HG03103 (cell line): ENCODE data around the gene DHRSX.
"Not testable (repeated sequence)": the region's sequence is repeated elsewhere in the genome, so short reads cannot be mapped to it uniquely, and the experiment has no call there.

Source experiments
- ATAC-seq: cut with Tn5 transposase; IDR thresholded peaks from one replicate; pipeline ENCODE4 v1.9.1; 2021; ENCODE audit warnings: low read depth; ENCODE audit not compliant: unreplicated experiment

DHRSX gene

GRCh38 chrX:2477313-2477712, 23.5 kb downstream of the DHRSX start:
- ATAC-seq = not testable (repeated sequence)

DNA sequence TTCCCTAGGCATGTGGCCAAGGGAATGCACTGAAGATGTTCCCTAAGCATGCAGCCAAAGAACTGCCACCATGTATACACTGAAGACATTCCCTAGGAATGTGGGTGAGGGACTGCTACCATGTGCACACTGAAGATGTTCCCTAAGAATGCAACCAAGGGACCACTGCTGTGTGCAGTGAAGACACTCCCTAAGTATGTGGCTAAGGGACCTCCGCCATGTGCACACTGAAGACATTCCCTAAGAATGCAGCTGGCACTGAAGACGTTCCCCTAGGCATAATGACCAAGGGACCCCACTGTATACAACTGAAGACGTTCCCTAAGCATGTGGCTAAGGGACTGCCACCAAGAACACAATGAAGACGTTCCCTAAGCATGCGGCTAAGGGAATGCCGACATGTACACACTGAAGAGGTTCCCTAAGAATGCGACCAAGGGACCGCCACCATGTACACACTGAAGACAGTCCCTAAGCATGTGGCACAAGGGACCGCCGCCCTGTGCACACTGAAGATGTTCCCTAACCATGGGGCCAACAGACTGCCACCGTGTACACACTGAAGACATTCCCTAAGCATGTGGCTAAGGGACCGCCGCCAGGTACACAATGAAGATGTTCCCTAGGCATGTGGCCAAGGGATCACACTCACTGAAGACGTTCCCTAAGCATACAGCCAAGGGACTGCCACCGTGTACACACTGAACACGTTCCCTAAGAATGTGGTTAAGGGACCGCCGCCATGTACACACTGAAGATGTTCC, 25.6 kb downstream of the DHRSX start:
- no peak for ATAC-seq

GRCh38 chrX:2474280-2474962, 26.4 kb downstream of the DHRSX start:
- no peak for ATAC-seq

GRCh38 chrX:2473064-2473463, 27.7 kb downstream of the DHRSX start:
- not testable (repeated sequence) for ATAC-seq

- no peak for ATAC-seq
Measured at GRCh38 chrX:2471641-2472040, 29.1 kb downstream of the DHRSX start.

GRCh38 chrX:2471126-2471525, 29.6 kb downstream of the DHRSX start:
- ATAC-seq = not testable (repeated sequence)

DNA sequence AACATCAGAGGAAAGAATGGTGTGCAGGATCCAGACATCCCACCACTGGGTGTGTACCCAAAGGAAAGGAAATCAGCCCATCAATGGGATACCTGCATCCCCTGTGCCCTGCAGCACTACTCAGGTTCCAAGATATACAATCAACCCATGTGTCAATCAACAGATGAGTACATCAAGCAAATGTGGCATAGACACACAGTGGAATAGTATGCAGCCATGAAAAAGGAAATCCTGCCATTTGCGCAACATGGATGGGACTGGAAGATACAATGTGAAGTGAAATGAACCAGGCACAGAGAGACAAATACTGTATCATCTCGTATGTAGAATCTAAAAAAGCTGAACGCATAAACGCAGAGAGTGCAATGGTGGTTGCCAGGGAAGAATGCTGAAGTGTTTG, 30.9 kb downstream of the DHRSX start:
- ATAC-seq = not testable (repeated sequence)

DNA sequence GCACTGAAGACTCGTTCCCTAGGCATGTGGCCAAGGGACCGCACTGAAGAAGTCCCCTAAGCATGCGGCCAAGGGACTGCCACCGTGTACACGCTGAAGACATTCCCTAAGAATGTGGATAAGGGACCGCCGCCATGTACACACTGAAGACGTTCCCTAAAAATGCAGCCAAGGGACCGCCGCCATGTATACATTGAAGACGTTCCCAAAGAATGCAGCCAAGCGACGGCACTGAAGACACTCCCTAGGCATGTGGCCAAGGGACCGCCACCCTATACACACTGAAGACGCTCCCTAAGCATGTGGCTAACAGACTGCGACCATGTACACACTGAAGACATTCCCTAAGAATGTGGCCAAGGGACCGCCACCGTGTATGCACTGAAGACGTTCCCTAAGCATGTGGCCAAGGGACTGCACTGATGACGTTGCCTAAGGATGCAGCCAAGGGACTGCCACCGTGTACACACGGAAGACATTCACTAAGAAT, 31.5 kb downstream of the DHRSX start:
- ATAC-seq = no peak

DNA sequence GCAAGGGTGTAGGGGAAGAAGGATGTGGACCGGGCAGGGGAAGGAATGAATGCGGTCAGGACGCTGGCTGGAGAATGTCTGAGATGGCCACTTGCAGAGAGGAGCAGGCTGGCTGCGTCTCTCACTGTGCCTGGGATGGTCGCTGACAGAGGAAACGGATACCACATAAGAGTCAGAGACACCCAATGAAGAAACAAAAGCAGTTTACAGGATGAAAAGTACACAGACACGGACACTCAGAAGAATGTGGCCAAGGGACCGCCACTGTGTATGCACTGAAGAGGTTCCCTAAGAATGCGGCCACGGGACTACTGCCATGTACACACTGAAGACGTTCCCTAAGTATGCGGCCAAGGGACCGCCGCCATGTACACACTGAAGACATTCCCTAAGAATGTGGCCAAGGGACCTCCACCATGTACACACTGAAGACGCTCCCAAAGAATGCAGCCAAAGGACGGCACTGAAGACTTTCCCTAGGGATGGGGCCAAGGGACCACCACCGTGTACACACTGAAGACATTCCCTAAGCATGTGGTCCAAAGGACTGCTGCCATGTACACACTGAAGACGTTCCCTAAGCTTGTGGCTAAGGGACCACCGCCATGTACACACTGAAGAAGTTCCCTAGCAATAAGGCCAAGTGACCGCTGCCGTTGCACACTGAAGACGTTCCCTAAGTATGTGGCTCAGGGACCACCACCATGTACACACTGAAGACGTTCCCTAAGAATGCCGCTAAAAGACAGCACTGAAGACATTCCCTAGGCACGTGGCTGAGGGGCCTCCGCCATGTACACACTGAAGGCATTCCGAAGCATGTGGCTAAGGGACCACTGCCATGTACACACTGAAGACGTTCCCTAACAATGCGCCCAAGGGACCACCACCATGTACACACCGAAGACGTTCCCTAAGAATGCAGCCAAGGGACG, 32.2 kb downstream of the DHRSX start:
- no peak for ATAC-seq

GRCh38 chrX:2466876-2467656, 33.7 kb downstream of the DHRSX start:
- no peak for ATAC-seq

- ATAC-seq = no peak
Measured at GRCh38 chrX:2464677-2465166, 36.1 kb downstream of the DHRSX start.

DNA sequence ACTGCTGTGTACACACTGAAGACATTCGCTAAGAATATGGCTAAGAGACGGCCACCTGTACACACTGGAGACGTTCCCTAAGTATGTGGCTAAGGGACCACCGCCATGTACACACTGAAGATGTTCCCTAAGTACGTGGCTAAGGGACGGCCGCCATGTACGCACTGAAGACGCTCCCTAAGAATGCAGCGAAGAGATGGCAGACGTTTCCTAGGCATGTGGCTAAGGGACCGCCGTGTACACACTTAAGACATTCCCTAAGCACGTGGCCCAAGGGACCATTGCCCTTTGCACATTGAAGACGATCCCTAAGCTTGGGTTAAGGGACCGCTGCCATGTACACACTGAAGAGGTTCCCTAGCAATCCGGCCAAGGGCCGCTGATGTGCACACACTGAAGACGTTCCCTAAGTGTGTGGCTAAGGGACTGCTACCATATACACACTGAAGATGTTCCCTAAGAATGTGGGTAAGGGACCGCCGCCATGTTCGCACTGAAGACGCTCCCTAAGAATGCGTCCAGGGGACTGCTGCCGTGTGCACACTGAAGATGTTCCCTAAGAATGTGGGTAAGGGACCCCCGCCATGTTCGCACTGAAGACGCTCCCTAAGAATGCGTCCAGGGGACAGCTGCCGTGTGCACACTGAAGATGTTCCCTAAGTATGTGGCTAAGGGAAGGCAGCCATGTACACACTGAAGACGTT, 36.7 kb downstream of the DHRSX start:
- no peak for ATAC-seq

GRCh38 chrX:2463481-2463880, 37.3 kb downstream of the DHRSX start:
- not testable (repeated sequence) for ATAC-seq

- no peak for ATAC-seq
Measured at GRCh38 chrX:2462780-2463179, 38.0 kb downstream of the DHRSX start.

GRCh38 chrX:2462074-2462473, 38.7 kb downstream of the DHRSX start:
- no peak for ATAC-seq

DNA sequence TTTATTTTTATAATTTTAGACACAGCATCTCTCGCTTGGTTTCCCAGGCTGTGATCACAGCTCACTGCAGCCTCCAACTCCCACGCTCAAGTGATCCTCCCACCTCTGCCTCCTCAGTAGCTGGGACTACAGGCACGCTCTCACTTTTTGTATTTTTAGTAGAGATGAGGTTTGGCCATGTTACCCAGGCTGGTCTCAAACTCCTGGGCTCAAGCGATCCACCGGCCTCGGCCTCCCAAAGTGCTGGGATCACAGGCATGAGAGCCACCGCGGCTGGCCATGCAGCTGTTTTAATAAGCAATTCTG, 39.1 kb downstream of the DHRSX start:
- ATAC-seq = no peak

DNA sequence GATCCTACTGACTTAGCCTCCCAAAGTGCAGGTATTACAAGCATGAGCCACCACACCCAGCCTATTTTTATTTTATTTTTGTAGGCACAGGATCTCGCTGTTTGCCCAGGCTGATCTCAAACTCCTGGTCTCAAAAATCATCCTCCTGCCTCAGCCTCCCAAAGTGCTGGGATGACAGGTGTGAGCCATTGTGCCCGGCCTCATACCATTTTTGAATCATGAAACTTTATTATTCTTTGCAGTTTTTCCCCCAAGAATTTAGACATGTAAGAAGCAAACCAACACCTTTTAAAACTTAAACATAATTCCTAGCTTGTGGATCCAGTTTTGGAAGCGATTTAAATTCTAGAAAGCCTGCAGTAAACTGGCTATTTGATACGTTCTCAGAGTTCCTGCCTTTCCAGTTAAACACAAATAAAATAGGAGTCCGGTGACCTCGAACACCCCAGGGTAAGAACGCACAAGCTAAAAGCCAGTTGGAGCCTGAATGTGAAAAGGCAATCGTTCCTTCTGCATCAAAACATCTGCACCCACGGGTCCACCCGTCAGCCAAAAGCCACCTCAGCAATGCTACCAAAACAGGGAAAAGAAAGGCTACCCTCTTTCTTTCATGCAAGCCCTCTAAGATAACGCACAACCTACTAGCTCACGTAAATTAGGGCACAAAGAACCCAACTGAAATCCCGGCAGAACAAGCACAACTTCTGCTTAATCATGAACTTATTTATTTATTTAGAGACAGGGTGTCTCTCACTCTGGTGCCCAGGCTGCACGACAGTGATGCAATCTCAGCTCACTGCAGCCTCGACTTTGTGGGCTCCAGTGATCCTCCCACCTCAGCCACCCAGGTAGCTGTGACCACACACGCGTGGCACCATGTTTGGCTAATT, 39.7 kb downstream of the DHRSX start:
- ATAC-seq = not testable (repeated sequence)

GRCh38 chrX:2460048-2460447, 40.7 kb downstream of the DHRSX start:
- not testable (repeated sequence) for ATAC-seq
